Measurements from ENCODE around the gene SPNS1. TPM values are rescaled to one million over a fixed set of nuclear protein-coding genes. Genes with fewer than 3 reads are reported as not detected.

SPNS1 gene
- total RNA-seq, 2 experiments from 2014 or later, result 28.1 to 30.1 TPM

GRCh38 chr16:29025735-29026134 lies 51.2 kb downstream of the SPNS1 start:
- Mint-ChIP-seq H3K9me3 (no peaks in the 10 kb centered on the region), H3K36me3 (no peaks in the 10 kb centered on the region), H3K4me1 (peaks cover 45% of the 10 kb centered on the region), H3K27me3 (no peaks in the 10 kb centered on the region), H3K27ac (peak overlapping the region; percentile 76), H3K4me3 (peak overlapping the region; percentile 22)
- ATAC-seq (ENCODE audit: low read depth) (no peak), DNase-seq (peak; percentile 18)
- POLR2A ChIA-PET, result interaction anchor here (1.0 to 1.2 kb wide), 2 partner anchors 18 to 36 kb away, joined by 3 read pairs; no protein-coding TSS in a partner anchor

- POLR2A ChIA-PET, result interaction anchor here (0.7 to 1.6 kb wide), 4 partner anchors 40 to 678 kb away, joined by 3 to 5 read pairs (median 4); partner anchors contain the start of genes LAT and SPNS1
- H3K36me3 Mint-ChIP-seq, result no peaks in the 10 kb centered on the region
- H3K9me3 Mint-ChIP-seq, result no peaks in the 10 kb centered on the region
Measured at GRCh38 chr16:29028457-29029167, 54.0 kb downstream of the SPNS1 start.

GRCh38 chr16:29029168-29029994 lies 54.8 kb downstream of the SPNS1 start:
- Mint-ChIP-seq H3K27me3 (no peaks in the 10 kb centered on the region), H3K9me3 (no peaks in the 10 kb centered on the region), H3K4me1 (peaks cover 22% of the 10 kb centered on the region), H3K36me3 (no peaks in the 10 kb centered on the region), H3K4me3 (no peak overlapping the region), H3K27ac (peak overlapping the region; percentile 70)
- DNase-seq (peak; percentile 64), ATAC-seq (ENCODE audit: low read depth) (peak; percentile 90)
- POLR2A ChIA-PET, result interaction anchor here (0.7 to 1.6 kb wide), 4 partner anchors 19 to 55 kb away, joined by 3 to 5 read pairs (median 4); partner anchors contain the start of genes LAT and SPNS1

More at GRCh38 chr16:29028457-29029167, 54.0 kb downstream of the SPNS1 start:
- no peaks in the 10 kb centered on the region for H3K27me3 Mint-ChIP-seq
- peaks cover 29% of the 10 kb centered on the region for H3K4me1 Mint-ChIP-seq
- peak overlapping the region; percentile 70 for H3K27ac Mint-ChIP-seq
- DNase-seq (peak; percentile 34), ATAC-seq (ENCODE audit: low read depth) (no peak)
- H3K4me3 Mint-ChIP-seq, result no peak overlapping the region

- peaks cover 16% of the 10 kb centered on the region for H3K4me1 Mint-ChIP-seq
- H3K4me3 Mint-ChIP-seq, result no peak overlapping the region
- no peaks in the 10 kb centered on the region for H3K27me3 Mint-ChIP-seq
- no peak for ATAC-seq (ENCODE audit: low read depth)
- H3K27ac Mint-ChIP-seq, result peak overlapping the region; percentile 60
- no peaks in the 10 kb centered on the region for H3K36me3 Mint-ChIP-seq
- H3K9me3 Mint-ChIP-seq, result no peaks in the 10 kb centered on the region
- POLR2A ChIA-PET, result interaction anchor here (1.2 to 1.6 kb wide), 3 partner anchors 42 to 56 kb away, joined by 3 to 5 read pairs (median 5); partner anchors contain the start of genes LAT and SPNS1
- no peak for DNase-seq
Measured at GRCh38 chr16:29030086-29030840, 55.7 kb downstream of the SPNS1 start.

Other genes with a start within 250 kb of the SPNS1 start
- gene NPIPB9, start 223.0 kb upstream of the SPNS1 start, total RNA-seq, result 1 to 10 TPM; 2.8 to 4.9 TPM
- gene ATXN2L, start 151.8 kb upstream of the SPNS1 start, total RNA-seq, result 100 to 1,000 TPM; 296 to 304 TPM
- gene TUFM, start 128.4 kb upstream of the SPNS1 start, total RNA-seq, result 100 to 1,000 TPM; 117 to 119 TPM
- 10 to 100 TPM; 78.9 to 81.0 TPM for gene SH2B1, start 110.9 kb upstream of the SPNS1 start, total RNA-seq
- gene ATP2A1, start 96.3 kb upstream of the SPNS1 start, total RNA-seq, result 1 to 10 TPM; 2.5 to 4.6 TPM
- 10 to 100 TPM; 23.7 to 25.6 TPM for gene RABEP2, start 49.5 kb upstream of the SPNS1 start, total RNA-seq
- under 1 TPM; 0.40 to 0.83 TPM for gene CD19, start 42.8 kb upstream of the SPNS1 start, total RNA-seq
- gene NFATC2IP, start 23.8 kb upstream of the SPNS1 start, total RNA-seq, result 100 to 1,000 TPM; 115 to 117 TPM
- gene LAT, start 10.3 kb downstream of the SPNS1 start, total RNA-seq, result 100 to 1,000 TPM; 288 to 297 TPM

Data from activated naive CD8-positive, alpha-beta T cell treated with anti-CD3 and anti-CD28 coated beads, Interleukin-2, amount 10 ng/mL, durations not matched to agents 7 days and 5 days (primary cell).